Measurements from ENCODE around the gene PTPRT.

GRCh38 chr20:42721923-42722322 lies 467.8 kb downstream of the PTPRT start:
- TF ChIP-seq CTCF (conservative IDR thresholded peaks at IDR 0.05; ENCODE audit: low read depth, low read length), result no peak
- no peak for TF ChIP-seq EZH2 (IDR thresholded peaks at IDR 0.05; ENCODE audit: borderline replicate concordance, low read depth, low read length, poor library complexity, severe bottlenecking)
